Fibroblast of the conjunctiva (primary cell): ENCODE data around the gene ERBB4.
"Not testable (repeated sequence)": the region's sequence is repeated elsewhere in the genome, so short reads cannot be mapped to it uniquely, and the experiment has no call there.

ENCODE experiments used
- DNase-seq: peaks from one replicate; pipeline ENCODE4 v3.0.0-alpha.2; 2010; ENCODE audit warnings: low read depth

The ERBB4 gene

DNA sequence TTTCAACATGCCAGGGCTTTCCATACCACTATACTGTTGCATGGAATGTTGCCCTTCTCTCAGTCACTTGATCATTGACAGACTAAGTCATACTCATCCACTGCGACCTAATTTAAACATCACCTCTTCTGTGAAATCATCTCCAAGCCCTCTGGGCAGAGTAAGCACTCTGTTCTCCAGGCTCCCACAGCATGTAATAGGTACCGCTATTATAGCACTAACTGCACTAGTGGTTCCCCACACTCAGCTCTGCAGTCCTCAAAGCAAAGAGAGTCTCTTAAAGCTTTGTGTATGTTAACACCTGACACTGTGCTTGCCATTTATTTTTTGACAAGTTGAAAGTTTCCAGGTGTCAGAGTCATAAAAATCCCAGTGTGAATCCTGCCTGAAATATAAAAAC, 947.2 kb downstream of the ERBB4 start:
- no peak for DNase-seq

DNA sequence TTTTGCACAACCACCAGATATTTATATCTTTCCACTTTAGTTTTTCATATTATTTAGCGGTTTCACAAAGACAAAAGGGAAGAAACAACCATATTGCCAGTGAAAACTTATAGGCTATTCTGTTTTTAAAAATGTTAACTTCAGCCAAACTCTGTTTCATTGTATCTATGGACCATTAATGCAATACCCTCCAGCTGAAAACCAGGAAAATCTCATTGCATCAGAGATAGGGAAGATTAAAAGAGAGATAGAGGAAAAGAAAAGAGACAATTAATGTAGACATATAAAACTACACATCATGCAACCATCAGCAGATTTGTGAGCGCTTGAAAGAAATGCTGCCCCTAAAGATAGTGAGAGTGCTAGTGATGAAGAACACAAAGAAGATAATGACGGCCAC, 970.2 kb downstream of the ERBB4 start:
- no peak for DNase-seq

DNA sequence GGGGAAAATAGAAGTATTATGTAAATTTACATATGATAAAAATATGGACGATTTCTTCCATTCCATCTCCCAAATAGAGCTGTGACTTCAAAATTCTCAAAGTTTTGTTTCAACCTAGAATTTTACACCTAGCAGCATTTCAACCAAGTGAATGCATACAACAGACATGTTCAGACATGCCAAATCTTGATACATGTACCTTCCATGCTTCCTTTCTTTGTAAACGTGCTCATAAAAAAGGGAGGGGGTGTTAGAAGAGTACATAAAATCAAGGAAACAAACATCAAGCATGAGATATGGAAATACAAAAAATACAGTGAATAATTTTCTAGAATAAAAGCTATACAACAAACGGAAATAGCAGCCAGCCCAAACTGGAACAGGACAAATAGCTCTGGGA, 974.2 kb downstream of the ERBB4 start:
- DNase-seq, result no peak

DNA sequence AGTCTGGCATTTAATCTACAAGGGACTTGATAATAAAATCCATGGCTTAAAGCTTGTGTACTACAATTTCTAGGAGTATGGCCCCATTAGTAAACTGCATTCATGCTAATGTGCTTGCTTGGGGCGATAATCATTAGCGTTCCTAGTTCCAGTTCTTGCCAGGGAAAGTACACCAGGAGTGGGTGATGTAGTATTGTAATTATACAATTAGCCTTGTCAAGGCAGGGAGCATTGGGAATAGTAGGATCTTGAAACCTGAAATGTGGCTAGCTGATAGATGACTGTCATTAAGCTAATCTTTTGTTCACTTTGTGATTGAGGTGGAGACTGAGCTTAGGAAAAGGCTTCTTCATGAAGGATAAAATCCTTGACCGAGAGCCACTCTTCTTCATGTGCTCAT, 993.0 kb downstream of the ERBB4 start:
- no peak for DNase-seq

DNA sequence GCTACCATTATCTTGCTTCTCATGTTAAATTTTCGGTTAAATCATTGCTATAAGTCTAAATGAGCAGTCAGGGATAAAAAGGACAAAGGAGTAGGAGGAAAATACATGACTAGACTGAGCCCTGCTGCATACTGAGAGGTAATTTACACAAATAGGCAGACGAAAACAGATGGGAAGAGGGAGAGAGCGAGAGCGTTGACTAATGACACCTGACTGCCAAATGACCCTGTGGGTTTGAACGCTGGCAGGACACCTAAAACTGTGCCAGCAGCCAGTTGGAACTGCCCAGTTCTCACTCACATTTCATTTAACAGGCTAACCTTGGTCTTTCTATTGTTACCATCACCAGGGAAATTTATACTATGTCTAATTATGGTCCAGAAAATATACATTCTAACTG, 1004.0 kb downstream of the ERBB4 start:
- no peak for DNase-seq

DNA sequence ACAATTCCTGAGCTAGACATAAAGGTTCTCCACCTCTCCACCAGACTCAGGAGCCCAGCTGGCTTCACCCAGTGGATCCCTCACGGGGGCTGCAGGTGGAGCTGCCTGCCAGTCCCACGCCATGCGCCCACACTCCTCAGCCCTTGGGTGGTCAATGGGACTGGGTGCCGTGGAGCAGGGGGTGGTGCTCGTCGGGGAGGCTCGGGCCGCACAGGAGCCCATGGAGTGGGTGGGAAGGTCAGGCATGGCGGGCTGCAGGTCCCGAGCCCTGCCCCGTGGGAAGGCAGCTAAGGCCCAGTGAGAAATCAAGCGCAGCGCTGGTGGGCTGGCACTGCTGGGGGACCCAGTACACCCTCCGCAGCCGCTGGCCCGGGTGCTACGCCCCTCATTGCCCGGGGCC, 1014.4 kb downstream of the ERBB4 start:
- DNase-seq, result not testable (repeated sequence)

DNA sequence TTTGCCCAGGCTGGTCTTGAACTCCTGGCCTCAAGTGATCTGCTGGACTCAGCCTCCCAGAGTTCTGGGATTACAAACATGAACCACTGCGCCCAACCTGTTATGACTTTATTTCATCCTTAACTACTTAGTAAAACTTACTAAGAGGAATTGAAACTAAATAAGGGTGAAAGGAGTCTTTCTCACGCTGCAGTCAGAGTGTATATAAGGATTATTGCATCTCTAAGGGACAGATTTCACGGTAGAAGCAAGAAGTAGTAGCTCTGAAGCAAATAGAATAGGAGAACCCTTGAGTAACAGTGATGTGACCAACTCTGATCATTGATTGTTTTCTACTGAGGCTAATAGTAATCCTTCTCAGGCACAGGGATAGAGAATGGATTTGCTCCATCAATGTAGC, 1022.1 kb downstream of the ERBB4 start:
- DNase-seq, result no peak

DNA sequence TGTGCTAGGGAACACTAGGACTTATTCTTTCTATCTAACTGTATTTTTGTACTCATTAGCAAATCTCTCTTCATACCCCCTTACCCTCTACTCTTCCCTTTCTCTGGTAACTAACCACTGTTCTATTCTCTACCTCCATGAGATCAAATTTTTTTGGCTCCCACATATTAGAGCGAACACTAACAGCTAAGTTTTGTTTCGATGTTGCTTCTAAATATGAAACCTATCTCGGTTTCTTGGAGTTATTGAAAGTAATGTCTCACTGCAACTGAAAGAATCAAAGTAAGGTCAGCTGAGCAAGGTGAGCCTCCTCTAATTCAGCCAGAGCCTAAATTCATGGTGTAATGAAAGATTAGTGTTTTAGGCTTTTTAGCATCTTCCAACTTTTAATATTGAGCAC, 1024.6 kb downstream of the ERBB4 start:
- DNase-seq, result no peak

DNA sequence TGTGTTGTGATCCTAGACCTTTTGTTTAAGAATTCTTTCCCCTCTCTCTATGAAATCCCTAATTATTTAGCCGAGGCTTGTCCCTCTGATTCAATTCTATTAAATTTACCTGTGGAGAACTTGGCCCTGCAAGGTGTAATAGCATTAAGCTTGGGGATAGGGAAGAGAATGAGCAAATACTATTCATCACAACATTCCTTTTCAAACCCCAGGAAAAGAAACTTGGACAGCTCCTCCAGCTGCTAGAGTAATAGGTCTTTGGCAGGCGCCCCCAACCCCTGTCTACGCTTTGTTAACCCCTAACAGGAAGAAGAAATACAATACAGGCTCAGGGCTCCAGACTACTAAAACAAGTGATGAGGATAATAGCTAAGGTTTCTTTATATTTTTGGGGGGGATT, 1025.2 kb downstream of the ERBB4 start:
- DNase-seq, result no peak

DNA sequence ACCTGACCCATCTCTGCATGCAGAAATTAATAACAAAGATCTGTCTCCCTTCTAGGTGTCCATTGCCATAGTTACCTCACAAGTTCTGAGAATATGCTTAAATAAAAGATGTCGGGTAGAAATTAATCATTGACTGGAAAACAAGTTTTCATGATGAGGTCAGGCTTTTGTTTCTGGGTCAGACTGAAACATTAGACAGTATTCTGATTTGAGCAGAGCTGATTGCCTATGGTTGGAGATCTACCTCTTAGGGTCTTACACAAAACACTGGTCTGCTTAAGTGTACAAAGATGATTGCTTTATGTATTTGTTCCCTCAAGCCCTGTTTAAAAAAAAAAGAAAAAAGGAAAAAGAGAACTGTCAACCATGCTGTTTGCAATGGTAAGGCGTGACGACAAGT, 1025.8 kb downstream of the ERBB4 start:
- no peak for DNase-seq

DNA sequence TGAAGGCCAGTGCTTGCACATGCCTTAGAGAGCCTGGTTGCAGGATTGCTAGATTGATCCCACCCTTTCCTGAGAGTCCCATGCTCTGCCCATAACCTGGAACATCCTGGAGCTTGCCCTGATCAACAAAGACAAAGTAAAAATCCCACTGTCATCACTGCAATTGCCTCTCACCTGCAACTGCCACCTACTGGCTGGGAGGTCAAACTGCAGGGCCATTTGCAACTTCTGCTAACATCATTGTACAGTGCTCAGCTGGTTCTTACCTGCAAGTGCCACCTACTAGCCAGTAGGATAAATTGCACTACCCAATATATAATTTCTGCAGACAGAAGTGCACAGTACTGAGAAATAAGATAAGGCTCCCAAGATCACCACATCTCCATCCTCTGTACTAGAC, 1034.7 kb downstream of the ERBB4 start:
- DNase-seq, result no peak

DNA sequence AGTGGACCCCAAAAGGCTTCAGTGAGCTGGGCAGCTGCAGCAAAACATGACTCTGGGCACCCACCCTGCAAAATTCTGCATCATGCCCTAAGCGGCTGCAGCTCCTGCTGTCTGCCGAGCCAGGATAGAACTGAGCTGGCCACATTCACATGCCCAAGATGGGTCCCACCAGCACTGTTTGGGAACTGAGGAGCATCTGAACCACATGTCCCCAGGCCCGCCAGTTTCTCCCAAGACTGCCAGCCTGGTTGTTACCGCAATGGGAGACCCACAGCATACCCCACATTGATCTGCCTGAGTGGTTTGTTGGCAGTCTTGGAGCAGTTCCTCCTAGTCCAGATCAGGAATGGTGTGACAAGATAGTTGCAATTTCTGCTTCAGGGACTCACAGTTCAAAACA, 1035.4 kb downstream of the ERBB4 start:
- no peak for DNase-seq

DNA sequence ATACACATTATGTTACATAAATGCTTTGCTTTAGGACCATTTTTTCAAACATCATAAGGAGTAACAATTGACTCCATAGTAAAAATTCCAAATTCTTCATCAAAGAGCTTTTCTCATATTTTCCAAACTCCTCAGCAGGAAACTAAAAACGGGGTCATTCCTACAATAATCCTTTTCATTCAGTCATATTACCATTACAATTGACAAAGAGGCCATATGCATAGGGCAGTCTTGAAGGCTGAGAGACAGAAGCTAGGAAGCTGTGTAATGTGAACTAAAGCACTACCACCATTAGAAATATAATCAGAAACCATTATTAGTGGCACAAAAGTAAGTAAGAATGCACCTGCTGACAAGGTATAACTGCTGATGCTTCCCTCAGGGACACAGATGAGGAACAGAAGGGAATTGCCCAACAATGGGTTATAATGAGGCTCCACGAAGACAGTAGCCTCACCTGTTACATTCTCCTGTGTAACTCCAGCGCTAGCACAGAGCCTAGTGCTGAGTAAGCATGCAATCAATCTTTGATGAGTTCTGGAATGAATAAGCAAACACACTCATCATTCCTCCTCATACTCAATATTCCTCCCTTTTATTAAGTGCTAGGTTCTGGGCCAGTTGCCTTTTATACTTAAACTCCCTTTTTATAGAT, 1039.9 kb downstream of the ERBB4 start:
- no peak for DNase-seq

DNA sequence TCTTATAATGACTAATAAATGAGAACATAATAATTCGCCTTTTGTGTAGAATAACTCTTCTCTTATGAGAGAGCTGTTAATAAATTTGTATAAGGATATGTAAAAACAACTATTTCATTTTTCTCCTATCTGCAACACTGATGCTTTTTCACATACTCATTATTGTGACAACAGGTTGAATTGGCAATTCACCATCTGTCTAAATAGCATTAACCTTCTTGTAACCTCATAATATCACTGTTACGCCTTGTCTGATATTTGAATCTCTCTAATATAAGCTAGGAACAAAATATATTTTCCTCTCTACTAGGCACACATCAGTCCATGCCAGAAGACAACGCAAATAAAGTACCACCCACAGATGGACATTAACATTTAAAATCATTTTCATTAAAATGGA, 1043.3 kb downstream of the ERBB4 start:
- no peak for DNase-seq

DNA sequence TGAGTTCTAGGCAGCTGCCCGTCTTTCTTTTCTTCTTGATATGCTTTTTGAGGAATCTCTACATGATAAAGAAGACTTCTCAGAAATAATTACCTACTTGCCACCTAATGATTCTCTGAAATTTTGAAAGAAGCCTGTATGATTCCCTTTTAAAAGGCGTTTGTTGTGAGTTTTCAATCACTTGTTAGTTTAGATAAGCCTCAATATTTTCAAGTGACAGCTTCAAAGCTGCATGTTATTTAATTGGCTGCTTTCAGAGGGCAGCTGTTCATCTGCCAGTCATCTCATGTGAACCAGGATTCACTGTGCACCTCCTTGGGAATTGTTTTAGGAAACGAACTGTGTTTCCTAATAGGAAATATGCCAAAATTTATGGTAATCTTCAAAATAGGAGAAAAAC, 1044.1 kb downstream of the ERBB4 start:
- no peak for DNase-seq

DNA sequence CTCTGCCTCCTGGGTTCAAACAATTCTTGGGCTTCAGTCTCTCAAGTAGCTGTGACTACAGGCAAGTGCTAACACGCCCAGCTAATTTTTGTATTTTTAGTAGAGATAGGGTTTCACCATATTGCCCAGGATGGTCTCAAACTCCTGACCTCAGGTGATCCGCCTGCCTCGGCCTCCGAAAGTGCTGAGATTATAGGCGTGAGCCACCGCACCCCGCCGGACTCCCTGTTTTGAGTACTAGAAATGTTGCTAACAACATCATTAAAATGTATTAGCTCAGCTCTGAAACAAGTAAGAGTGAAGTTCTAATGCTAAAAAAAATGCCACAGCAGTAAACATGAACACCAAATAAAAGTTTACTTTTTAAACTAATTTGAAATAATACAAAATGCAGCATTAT, 1044.5 kb downstream of the ERBB4 start:
- DNase-seq, result no peak

DNA sequence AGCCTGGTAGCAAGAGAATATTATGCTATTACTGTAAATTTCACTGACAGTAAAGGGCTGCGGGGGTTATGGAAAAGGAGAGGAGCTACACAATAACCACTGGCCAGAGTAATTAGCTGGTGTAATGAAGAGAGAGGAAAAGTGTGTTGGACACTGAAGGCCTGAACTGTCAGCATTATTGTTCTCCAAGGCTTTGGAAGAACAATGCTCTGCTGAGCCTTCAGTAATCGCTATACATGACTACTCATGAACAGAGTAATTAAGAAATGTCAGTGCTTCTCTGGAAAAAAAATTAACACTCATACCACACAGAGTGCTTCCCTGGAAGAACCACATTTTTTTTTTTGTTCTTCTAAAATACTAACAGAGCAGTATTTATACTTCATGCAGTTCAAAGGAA, 1050.9 kb downstream of the ERBB4 start:
- DNase-seq, result no peak

DNA sequence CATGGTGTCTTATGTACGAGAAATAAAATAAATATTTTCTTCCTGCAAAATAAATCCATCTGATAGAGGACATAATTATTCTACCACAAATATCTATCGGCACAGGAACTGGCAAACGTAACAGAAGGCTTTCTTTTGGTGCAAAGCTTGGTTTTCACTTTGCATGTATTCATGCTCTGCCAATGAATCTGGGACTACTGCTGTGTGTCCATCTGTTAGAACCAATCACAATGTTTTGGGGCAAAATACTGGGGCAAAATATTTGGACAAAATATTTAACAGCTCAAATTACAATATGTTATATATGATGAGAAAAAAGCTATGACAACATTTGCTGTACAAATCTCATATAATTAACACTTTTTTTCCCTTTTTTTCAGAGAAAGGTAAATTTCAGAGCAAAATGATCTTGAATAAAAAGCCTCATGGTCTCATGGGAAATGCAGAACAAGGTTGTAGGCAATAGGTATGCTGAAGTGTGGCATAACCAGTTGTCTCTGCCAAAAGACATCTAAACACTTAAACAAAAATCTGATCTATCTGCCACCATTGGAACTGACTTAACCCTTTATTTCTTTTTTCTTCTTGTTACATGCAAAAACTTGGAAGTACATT, 1059.0 kb downstream of the ERBB4 start:
- DNase-seq, result no peak

DNA sequence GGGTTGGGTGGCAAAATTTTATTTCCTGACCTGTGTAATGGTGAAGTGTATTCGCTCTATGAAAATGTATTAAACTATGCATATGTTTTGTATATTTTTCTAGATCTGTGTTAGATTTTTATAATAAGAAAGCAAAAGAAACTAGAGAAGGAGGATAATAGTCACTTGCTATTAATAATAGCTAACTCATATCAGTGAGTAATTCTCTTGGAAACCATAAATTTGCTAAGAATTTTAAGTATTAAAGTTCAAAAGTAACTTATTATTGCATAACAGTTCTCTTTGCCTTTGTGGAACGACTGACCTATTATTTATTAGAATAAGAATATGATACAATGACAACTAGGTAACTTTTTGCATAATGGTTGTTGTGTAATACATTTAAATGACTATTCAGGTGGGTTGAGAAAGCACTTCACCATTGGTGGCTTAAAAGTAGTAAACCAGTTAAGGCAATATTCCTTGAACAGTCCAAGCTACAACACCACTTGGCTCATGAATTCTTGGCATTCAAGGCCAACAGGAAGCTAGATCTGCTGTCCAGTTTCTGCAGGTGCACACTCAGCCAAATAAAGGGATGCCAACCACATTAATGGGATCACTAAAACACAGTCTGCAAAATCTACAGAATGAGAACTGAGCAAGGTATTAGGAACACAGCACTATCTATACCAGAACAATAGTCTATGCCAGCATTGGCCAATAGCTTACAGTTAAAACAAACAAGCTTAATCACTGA, 1060.9 kb downstream of the ERBB4 start:
- DNase-seq, result no peak

DNA sequence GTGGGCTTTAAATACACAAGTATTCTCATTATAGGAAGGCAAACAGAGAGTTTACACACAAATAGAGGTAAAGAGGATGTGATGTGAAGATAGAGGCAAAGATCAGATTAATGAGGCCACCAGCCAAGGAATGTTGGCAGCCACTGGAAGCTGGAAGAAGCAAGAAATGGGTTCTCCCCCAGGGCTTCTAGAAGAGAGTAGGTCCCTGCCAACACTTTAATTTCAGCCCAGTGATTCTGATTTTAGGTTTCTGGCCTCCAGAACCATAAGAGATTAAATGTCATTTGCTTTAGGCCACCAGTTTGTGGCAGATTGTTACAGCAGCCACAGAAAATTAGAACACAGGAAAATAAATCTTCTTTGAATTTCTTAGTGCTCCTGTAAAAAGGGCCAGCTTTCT, 1065.5 kb downstream of the ERBB4 start:
- no peak for DNase-seq

DNA sequence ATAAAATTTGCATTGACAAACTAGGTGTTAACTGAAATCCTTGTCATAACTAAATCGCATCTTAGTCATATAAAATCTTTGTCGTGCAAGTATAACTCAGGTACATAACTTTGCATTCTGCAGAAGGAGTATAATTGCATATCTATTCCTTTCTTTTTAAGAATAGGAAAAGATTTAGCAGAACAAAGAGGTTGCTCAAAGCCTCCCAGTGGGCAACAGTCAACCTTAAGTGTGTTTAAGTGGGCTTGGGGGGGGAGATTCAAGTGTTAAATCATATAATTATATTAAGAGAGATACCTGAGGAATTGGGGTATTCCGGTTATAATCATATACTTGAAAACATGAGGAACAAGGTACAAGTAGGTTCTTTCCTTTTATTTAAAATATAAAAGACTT, 1068.9 kb downstream of the ERBB4 start:
- DNase-seq, result no peak

DNA sequence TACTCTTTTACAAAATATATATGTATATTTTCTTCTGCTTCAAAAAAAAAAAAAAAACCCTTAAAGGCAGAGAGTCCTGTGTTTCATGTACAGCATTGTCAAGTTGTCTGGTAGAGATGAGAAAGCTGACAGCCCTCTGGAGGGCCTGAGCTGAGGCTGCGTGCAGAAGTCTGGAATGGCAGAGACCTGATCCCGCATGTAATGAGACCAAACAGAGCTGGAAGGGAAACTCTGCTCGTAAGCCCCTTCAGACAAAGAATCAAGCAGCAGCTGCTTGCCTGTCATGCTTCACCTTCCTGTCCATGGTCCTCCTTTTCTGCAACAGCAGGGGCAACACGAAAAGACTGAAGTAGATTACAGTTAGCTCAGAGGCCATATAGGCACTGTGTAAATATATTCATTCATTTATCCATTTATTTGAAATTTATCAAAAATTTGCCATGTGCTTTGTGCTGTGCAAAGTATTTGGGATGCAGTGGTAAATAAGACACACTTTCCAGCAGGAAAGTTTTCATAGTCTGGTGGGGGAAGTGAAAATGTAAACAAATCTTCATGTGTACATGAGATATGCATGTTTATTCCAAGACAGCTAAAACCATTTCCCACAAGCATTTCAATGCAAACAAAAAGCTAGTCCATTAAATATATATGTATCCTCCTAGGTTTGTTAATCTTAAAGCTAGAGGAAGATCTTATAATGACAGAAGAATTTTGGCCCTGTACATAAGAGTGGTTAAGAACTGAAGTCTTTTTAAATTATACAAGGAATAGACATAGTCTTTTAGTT, 1069.5 kb downstream of the ERBB4 start:
- DNase-seq, result no peak

DNA sequence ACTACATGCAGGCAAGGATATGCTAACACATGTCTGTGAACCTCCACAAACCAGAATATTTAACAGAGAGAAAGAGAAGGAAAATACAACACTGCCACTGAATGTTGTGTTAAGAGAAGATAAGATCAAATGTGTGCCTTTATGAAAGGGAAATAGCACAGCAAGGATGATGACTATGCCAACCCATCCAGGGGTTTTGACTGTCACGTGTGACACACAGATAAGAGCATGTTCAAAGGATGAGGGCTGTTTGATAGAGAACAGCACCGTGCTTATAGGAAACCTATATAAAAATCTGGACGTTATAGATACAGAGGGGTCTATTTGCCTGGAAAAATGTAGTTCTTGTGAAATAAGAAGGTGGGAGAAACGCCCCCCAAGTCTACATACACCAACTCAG, 1070.4 kb downstream of the ERBB4 start:
- no peak for DNase-seq
